Measurements from ENCODE around the gene TIGAR.

Gene TIGAR

DNA sequence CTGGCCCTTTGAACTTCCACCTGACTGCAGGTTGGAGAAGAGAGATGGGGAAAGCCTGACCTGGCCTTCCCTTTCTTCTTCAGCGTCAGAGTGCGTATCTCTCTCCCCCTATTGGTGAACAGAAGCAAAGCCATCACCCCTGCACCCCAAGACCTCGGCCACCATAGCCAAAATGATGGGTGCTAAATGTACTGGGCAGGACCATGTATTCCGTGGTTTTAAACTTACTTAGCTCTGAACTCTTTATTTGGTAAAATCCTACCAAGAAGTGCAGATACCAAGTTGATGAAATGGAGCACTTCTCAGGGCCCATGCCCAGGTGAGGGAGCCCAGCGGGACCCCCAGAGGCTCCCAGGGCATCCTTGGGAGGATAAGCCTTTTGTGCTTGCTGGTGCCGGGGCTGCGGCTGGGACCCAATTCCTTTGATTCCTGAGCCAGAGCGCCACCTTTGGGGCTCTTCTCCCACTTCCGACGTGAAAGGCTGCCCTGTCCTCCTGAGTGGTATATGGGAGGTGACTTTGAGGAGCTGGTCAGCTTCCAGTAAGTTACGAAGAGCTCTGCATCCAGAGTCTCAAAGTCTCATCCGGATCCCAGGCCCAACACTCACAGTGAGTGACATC lies 38.0 kb upstream of the TIGAR start:
- no peak for FAIRE-seq

DNA sequence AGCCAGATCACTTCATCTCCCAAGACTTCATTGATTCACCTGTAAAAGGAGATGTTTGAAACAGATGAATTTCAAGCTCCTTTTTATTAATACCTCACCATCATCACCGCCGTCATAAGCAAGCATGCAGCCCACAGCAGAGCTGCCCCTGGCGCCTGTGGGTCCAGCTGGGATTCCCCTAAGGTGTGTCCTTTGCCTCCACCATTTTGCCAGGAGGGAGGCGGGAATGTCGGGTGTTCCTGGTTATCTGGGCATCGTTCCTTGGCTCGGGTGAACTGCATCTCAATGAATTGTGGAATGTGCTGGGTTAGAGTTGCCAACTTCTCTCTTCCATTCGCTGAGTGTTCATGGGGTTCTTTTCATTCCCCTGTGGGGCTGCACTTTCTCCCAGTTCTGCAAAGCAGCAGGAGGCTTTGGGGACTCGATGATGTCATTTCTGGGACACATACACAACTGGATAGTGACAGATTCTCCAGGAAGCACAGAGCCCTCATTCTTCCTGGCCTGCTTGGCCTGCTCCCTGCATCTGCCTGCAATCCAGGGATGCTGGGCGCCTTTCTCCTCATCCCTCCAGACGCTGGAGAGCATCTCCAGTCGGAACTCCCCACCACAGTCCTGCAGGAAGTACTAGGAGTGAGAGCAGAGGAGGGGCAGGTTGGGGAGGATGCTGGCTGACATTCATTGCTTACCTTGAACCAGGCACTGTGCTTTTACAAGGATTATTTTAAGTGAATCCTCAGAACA lies 37.3 kb upstream of the TIGAR start:
- FAIRE-seq = no peak

DNA sequence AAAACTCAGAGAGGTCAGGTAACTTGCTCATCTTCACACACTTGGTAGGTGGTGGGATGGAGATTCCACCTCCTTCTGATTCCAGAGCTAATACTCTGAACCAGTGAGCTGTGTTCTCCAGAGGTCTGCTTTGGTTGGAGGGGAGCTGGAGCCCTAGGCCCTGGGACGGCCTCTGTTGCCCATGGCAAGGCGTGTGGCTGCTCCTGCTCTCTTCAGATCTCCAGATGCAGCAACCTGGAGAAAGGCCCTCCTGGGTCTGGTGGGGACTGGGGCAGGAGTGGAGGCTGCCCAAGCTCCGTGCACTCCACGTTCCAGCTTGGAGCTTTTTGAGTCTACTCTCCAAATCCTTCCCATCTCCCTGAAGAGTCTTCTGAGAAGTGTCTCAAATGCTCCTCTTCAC lies 36.7 kb upstream of the TIGAR start:
- no peak for FAIRE-seq

DNA sequence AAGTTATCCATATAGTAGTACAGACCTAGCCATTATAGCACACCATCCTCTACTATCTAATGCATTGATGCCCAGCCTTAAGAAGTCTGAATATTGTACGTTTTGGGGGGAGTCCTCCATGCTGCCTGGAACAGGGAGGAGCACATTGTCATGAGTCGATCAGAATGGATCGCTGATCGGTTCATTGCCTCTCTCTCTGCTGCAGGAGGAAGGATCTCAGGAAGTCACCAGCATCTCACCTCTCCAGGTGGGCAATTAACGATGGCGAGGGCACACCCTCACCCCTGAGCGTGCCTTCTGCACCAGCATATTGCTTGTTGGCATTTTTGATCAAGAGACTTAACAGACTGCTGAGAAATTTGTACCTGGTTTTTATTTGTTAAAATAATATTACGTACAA lies 35.9 kb upstream of the TIGAR start:
- no peak for FAIRE-seq

DNA sequence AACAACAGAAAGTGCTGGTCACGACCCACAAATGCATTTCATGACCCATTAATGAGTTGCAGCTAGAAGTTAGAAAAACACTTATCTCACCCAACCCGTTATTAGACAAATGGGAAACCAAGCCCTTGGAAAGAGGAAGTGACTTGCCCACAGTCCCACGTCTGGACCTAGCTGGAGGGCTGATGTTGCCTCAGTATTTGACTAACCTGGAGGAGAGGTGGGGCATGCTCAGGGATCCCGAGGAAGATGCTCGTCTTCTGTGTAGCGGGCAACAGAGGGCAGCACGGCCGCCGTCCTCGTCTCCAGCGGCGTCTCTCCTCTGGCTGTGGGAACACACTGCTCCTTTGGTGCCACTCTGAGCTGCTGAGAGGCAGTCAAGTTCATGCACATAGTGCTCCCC lies 34.8 kb upstream of the TIGAR start:
- no peak for FAIRE-seq

DNA sequence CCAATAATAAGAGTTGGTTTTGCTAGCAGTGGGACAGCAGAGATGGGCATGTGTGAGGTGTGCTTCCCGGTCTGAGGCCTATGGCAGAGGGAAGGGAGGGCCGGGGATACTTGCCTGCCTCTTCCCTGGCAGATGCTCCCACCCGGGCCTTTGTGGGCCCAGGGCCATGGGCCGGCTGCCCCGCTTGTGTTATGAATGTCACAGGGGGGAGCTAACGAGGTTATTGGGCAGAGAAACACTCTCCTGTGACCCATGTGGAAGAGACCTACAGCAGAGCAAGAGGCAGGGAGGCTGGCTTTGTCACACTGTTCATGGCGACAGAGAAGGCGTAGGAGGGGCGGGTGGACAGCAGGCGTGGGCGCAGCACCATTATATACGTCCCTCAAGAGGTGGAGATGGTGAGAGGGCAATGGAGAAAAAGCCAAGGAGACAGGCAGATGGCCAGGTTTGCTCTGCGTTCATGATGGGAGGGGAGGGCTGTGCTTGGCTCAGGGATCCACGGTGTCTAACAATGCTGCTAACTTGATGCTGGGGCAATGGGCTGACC lies 34.2 kb upstream of the TIGAR start:
- FAIRE-seq = no peak

DNA sequence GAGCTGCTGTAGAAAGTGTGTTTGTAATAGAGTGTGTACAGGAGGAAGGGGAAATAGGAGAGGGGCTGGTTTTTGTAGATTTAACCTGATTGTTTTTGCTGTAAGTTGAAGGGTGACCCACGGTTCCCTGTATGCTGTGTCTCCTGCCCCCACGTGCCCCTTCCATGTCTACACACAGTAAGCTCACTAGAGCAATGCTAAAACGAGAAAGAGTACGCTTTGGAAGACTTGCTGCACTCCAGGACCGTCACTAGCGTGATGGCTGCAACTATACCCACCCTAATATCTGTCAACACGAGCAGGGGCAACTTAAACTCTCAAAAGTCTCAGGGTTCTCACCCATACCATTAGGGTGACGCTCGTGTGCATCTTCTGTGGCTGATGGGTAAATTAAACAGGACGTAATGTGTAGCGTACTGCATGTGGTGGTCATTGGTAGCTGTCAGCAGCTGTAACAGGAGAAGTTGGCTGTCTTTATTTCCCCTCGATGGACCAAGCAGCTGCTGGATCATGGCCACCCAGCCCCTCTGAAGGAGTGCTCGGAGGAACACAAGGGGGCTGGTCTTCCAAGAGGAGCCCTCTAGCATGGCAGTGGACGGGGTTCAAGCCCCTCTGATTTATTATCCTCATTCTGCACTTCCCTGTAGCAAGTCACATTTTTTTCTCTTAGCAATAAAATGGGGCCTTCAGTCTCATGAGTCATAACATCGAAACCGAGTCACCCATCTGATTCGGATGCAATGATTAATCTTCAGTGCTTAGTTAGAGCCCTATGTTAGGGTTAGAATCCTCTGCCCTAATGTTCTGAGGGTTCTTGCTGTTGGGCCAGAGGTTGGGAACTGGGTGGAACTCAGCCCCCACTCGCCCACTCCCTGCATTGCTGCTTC lies 33.4 kb upstream of the TIGAR start:
- FAIRE-seq = no peak

DNA sequence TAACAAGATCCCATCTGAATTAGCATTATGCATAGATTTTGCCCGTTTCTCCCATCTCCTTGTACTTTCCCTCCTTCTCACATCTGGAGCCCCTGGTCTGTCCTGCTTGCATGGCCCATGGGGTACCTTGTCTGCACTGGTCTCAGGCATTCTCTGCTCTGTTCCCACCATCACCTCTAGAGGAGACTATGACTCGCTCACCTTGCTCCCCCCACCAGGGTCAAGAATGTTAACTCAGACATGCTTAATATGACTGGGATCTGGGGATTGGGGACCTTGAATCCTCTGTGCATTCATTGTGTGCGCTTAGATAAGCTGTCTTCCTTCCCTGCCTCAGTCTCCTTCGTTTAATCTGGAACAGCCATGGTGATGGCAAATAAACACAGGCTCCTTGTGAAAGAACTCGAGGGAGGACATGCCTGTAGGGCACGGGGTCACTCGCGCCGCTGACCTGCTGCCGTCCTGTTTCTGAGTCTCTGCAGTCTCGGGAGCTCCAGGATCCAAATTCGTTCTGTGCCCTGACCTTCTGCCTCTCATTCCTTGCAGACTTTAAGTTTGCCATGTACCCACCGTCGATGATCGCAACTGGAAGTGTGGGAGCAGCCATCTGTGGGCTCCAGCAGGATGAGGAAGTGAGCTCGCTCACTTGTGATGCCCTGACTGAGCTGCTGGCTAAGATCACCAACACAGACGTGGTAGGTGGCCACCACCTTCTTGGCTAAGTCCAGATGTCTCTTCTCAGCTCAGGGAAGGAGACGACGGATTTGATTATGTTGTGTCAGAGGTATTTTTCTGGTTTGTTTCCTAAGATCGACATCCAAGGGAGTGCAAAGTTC lies 32.5 kb upstream of the TIGAR start:
- no peak for FAIRE-seq

DNA sequence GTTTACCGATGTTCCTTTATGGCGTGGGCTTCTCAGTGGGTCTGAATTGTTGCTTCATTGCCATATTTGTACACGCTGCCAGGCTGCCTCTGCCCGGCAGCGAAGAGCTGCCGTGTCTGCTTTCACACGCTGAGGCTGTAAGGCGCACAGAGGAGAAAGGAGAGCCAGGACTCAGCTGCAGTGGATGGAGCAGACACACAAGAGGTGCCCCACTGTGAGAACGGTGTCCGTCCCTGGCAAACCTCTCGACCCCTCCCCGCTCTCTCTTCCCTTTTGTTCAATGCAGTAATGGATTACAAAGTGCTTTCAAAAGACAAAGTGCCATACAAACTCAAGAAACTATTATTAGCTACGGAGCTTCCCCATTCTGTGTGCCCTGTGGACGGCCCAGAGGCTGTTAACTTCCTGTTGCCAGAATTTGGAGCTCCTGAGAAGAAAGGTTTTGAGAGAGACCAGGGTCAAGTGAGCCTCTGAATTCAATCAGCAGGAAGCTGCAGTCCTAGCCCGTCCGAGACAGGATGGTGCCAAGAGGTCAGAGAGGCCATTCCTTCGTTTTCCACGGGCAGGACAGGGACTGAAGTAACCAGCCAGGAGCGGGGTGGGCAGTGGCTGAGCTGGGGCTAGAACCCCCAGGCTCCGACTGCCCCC lies 31.7 kb upstream of the TIGAR start:
- no peak for FAIRE-seq

DNA sequence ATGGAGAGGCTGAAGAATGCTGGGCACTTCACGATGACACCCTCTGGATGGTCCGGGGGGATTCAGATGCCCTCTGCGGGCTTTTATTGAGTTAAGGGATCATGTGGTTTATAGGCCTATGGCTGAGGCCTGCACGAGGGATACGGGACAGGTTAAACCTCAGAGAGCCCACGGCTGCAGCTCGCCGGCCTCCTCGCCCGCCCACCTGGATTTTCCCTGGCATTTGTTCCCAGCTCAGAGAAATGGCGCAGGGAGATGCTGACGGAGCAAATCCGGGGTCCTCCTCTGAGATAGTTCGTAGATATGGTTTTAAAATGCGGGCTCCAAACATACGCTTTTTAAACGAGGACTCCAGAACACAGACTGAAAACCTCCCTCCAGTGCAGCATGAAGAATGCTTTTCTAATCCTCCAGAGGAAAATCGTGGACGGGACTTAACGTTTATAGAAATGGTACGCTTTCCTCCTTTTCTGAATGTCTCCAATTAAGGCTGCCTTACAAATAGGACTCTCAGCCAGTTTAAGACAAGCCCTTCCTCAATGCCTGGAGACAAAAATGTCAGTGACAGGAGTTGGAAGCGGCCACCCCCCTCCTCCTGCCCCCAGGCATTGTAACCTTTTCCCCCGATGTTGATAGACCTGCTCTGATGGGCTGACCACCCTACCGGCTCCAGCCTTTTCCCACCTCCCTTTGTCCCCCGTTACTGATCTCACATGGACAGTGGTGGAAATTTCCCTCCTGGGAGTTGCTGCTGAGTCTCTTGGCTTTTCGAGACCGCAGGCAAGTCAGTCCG lies 30.8 kb upstream of the TIGAR start:
- FAIRE-seq = no peak

DNA sequence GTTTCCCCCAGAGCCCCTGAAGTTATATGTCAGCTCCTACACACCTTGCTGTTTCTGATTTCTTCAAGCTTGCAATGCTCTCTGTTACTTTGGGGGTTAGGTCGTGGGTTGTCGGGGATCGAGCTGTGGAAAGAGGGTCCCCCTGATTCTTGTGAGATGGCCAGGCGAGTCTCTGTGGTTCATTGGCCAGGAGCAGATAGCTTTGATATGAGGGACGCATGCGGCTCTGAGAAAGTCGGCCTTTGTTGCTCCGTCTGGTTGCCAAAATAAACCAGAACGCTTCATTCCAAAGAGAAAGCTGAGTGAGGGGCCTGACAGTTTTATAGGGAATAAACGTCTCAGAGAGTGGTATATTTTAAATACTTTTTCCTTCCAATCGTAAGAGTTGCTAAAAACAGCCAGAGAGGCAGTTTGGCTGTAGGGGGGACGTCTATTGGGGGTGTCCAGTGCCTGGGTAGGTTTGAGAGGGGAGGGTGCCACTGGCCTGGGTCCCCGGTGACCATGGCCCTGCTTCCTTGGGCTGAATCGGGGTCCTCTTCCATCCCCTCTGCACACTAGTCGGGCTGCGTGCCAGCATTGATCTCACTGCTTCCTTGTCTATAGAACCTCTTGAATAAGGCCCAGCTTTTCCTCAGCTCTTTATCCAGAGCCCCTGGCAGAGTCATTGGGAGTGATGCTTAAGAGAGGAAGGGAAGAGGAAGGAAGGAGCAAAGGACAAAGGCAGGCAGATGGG lies 28.5 kb upstream of the TIGAR start:
- FAIRE-seq = no peak

DNA sequence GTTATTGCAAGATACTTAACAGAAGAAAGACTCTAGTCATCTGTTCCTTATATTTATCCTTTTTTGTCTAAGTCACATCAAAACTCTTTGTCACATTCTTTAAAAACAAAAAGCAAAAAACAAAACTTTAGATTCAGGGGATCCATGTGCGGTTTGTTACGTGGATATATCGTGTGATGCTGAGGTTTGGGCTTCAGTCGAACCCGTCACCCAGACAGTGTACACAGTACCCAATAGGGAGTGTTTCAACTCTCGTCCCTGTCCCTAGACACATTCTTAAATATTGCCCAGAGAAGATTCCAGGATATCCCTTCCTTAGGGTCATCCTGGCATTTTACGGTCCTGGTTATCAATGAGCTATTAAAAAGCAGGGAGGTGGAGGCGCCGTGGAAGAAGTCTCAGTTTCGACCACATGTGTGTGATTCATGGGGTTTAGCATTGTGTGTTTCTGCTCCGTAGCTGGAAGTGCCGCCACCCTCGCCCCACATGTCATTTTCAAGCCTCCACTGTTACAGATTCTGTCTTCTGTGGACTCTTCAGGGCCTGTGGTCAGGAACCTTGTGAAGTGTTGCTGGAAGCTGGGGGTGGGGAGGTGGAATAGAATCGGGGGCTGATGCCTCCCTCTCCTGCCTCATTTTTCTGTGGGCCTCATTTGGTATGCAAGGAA lies 27.6 kb upstream of the TIGAR start:
- no peak for FAIRE-seq

DNA sequence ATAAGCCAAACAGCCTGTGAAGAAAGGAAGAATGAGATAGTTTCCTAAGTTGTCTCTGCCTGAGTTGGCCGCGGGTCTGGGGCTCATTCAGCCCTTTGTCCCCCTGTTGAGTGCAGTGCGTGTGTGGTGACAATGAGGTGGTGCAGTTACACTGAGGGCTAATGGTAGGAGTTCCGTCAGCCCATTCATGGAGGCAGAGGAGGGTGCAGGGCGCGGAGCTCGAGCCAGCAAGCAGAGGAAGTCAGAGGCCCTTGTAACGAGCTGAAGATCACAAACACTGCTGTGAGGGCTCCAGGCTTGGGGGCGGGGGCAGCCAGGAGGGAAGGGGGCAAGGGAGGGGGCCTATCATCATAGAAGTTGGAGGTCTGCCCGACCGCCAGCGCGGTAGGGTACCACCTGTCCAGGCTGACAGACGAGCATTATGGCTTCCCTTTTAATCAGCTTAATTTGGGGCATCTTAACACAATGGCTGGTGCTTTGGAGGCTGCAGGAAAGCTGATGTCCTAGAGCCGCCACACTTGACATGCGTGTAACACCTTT lies 27.0 kb upstream of the TIGAR start:
- FAIRE-seq = no peak

DNA sequence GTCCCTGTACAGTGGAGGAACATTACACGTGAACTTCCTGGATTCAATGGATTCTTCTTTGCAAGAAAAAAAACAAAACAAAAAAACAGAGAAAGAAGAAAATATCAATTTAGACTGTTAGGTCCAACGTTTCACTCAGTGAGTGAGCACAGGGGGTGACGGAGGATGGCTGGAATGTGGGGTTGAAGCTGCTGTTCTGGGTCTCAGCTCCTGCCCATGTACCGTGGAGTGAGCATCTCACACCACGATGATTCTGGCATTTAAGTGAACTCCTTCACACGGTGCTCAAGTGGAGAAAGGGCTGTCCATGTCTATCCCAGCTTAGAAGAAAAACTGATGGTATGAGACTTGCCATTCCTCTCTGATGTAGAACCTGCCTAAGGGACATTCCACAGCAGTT lies 24.3 kb upstream of the TIGAR start:
- FAIRE-seq = no peak

DNA sequence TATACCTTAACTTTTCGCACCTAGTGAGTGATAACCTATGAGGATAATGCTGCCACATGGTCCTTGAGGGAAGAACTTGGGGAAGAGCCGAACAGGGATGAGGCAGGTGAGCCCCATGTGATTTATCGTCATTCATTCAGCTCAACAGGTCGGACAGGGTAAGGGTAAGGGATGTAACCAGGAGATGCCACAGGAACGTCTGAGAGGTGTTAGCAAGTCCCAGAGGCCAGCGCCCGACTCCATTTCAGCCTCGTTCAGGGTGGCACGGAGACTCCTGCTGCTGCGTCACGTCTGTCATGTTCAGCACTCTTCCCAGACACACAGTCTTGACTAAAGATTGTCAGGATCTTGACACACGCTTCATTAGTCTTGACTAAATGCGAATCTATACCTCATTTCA lies 23.4 kb upstream of the TIGAR start:
- FAIRE-seq = no peak

DNA sequence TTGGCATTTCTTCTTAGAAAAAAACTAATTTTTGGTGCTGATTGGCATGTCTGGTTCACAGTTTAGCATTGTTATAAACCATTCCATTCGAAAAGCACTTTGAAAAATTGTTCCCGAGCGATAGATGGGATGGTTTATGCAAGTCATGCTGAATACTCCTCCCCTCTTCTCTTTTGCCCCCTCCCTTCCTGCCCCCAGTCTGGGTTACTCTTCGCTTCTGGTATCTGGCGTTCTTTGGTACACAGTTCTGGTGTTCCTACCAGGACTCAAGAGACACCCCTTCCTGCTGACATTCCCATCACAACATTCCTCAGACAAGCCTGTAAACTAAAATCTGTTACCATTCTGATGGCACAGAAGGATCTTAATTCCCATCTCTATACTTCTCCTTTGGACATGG lies 20.1 kb upstream of the TIGAR start:
- FAIRE-seq = no peak

DNA sequence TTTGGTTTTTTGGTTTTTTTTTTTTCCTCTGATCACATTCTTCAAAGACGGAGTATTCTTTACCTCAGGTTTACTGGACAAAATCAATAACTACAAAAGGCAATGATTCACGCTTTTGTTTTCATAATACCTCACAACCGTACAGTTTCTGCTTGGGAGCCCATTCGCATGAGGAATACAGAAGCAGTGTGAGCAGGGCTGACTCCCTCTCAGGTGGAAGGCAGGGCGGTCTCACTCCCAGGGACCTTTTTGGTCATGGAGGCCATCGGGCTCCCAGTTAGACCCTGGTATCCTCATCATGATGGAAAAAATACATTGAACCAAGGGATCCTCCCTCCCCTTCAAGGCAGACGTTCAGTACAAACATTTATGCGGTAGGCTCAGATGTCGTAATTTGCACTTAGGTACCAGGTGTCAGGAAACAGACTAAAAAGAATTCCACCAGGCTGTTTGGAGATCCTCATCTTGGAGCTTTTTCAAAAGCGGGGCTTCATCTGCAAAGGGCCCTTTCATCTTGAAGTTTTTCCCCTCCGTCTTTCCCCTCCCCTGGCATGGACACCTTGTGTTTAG lies 19.0 kb upstream of the TIGAR start:
- no peak for FAIRE-seq

DNA sequence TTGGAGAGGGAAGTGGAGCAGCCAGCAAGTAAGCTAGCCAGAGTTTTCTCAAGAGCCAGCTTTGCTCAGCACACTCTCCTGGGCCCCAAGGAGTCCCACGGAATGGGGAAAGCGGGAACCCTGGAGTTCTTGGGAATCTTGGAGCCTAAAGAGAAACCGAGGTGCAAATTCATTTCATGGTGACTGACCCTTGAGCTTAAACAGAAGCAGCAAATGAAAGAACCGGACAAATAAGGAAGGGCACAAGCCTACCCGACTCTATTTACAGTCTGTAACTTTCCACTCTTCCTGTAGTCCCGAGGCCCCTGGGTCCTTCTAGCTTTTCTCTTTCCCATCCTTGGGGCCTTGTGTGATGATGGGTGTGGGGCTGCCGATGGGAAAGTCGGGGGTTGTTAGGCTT lies 18.1 kb upstream of the TIGAR start:
- FAIRE-seq = no peak

DNA sequence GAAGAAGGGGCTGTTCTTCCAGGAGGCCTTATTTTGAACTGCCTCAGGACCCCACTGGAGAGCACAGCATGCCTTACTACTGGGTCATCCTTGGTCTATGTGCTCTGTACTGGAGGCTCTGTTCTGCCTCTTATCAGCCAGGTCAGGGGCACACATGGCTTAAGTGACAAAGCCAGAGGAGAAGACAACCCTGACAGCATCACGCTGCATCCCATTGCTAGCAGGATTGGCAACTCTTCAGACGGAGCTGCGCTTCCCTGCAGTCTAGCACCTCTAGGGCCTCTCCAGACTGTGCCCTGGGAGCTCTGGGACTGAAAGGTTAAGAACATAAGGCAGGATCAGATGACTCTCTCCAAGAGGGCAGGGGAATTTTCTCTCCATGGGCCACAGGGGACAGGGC lies 17.3 kb upstream of the TIGAR start:
- FAIRE-seq = no peak

Data from colon (tissue), 2 donors.